GM18499 (cell line): Measurements from ENCODE around the gene PCBP3.
"Not testable (repeated sequence)": the region's sequence is repeated elsewhere in the genome, so short reads cannot be mapped to it uniquely, and the experiment has no call there.

Experiments
- ATAC-seq: cut with Tn5 transposase; IDR thresholded peaks from one replicate; pipeline ENCODE4 v1.9.1; 2021; ENCODE audit warnings: moderate number of reproducible peaks; ENCODE audit not compliant: insufficient read depth, unreplicated experiment

PCBP3 gene

DNA sequence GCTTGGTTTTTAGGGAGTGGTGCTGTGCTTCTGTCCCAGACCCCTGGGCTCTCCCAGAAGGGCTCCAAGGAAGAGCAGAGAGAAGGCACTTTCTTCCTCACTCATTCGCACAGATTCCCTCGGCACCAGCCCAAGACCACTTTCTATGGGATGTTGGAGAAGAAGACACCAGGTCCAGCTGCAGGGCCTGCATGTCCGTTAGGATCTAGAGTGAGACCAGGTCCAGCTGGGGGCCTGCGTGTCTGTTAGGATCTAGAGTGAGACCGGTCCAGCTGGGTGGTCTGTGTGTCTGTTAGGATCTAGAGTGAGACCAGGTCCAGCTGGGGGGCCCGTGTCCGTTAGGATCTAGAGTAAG, 30.9 kb upstream of the PCBP3 start:
- ATAC-seq = not testable (repeated sequence)

DNA sequence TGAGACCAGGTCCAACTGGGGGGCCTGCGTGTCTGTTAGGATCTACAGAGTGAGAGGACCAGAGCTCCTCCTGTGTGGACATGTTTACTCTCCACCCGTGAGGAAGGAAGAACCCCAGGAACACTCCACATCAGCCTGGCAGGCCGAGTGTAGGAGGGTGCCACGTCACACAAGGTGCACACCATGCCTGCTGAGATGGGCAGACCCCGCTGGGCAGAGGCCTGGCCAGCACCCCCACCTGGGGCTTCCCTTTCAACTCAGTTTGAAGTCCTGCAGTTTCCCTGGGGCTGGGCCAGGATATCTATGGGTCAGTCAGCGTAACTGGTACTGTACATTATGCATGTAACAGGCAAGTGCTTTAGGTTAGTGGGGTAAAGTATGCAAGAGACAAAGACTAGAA, 30.1 kb upstream of the PCBP3 start:
- no peak for ATAC-seq

DNA sequence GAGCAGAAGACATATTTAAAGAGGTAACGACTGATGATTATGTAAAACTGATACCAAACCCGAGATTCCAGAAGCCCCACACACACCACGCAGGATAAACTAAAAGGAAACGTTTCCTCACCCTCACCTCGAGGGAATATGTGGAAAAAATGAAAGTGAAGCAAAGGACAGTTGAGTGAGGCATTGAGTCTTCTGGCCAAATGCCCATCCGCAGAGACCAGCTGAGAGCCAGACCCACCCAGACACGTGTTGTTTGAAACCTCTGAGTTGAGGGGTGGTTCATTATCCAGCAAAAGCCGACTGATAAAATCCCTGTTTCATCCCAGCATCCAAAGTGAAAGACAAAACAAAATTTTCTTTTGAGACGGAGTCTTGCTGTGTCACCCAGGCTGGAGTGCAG, 29.6 kb upstream of the PCBP3 start:
- ATAC-seq = no peak

DNA sequence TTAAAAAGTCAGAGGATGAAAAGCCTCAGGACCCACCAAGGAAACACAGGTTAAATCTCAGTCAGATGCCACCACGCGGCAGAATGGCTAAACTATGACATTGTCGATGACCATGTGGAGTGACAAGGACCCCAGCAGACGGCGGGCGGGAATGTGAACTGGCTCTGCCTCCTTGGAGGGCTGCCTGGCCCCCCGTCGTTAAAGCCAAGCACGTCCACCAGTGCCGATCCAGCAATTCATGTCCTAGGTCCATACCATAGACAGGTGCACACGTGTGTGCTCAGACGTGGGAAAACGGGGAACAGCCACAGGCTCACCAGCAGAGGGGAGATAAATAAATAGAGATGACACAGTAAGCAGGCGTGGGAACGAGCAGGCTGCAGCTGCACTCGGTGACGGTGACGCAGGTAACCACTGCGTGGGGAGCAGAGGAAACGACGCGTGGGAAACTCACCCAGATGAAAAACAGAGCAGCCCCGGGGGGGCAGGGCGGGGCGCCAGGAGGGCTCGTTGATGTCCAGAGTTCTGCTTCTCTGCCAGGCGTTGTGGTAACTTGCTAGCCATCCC, 28.3 kb upstream of the PCBP3 start:
- ATAC-seq = peak; percentile 52

DNA sequence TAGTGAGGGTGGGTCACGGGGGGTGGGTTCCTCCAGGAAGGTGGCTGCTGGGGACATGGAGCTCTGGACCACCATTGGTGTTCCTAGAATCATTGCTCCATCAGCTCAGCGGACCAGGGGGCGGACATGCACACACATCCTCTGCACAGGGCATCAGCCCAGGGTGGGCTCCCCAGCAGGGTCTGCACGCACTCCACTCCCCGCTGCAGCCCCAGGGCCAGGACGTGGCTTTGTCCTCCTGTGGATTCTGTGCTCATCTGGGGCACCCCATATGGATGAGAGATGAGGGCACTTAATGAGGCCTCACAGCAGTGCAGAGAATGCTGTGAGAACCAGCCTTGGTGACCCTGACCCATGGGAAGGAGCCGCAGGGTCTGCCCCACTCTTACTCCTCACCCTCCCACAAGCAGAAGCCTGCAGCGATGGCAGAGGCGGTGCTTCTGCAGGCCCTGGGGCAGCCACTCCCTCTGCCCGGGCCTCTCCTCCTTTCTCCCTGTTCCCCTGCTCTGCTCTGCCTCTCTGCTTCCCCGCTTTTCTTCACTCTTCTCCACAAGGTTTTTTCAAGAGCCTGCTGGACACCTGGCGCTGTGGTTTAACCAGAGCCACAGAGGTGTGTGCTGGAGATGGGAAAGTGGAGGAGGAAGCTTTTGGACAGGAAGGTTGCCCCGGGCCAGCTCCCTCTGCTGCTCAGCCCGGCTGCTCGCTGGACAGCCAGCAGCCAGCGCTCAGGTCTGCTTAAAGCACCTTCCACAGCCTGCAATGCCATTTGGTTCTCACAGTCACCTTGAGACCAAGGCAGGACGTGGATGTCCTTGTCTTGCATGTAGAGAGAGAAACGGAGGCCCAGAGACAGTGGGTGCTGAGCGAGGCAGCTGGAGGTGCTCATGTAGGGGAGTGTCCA, 26.3 kb upstream of the PCBP3 start:
- no peak for ATAC-seq

DNA sequence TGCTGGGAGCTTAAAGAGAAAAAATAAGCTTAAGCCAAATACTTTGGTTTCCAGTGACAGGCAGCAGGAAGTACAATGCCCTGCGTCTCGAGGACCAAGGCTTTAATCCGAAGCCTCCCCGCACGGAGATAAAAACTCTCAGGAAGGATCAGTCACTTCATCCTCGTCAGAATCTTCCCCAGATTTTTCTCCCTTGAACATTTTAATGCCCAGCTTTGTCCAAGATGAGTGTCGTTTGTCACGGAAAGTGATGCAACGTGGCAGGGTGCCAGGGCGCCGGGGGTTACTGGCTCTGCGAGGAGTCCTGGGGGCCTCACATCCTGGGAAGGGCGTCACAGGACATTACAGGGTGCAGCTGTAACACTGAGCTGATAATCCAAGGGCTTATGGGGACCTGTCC, 25.2 kb upstream of the PCBP3 start:
- no peak for ATAC-seq

DNA sequence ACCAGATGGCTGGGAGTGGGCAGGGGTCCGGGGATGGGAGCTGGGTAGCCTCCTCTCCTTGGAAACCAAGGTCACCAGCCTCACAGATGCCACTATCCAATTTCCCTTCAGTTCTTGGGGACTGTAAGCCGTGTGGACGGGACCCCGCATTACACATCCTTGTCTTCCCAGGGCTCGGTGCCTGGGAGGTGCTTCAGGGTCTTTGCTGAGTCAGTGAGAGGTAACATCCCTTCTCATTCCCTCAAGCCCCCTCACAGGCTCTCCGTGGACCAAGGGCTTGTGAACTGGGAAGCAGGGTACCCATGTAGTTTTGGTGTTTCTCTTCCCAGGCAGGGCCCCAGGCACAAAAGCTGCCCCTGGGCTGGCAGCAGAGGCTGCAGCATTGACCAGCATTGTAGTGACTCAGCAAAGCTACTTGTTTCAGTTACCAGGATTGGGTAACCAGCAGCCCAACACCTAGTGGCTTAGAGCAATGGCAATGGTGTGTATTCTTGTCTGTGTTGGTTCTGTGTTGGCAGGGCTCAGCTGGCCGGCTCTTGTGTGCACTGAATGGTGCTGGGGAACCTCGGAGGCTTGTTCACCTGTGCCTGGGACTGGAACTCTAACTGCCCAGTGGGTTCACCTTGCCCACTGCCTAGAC, 24.6 kb upstream of the PCBP3 start:
- no peak for ATAC-seq

DNA sequence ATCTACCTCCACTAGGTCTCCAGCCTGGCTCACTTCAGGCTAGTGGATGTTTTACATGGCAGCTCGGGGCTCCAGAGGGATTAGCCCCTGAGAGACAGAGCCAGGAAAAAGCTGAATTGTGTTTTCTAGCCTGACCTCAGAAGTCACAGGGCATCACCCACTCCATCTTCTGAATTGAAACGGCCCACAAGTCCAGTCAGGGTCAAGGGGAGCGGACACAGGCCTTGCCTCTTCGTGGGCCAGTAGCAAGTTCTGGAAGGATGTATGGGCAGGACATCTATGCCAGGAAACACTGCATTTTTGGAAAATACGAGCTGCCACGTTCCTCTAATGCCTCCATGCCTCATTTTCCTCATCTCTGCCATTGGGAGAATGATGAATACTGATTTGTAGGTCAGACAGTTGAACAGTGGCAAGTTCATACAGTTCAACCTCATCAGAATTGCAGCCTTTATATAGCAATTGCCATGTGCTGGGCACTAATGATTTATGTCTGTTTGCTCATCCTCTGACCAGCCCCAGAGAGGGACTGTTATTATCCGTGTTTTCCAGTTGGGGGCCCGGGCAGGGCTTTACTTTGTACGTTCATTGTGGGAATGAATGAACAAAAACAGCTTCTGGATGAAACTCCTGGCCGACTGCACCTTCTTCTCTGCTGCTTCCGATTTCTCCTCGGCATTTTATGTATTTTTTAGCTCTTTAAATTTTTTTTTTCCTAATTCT, 23.2 kb upstream of the PCBP3 start:
- ATAC-seq = no peak

DNA sequence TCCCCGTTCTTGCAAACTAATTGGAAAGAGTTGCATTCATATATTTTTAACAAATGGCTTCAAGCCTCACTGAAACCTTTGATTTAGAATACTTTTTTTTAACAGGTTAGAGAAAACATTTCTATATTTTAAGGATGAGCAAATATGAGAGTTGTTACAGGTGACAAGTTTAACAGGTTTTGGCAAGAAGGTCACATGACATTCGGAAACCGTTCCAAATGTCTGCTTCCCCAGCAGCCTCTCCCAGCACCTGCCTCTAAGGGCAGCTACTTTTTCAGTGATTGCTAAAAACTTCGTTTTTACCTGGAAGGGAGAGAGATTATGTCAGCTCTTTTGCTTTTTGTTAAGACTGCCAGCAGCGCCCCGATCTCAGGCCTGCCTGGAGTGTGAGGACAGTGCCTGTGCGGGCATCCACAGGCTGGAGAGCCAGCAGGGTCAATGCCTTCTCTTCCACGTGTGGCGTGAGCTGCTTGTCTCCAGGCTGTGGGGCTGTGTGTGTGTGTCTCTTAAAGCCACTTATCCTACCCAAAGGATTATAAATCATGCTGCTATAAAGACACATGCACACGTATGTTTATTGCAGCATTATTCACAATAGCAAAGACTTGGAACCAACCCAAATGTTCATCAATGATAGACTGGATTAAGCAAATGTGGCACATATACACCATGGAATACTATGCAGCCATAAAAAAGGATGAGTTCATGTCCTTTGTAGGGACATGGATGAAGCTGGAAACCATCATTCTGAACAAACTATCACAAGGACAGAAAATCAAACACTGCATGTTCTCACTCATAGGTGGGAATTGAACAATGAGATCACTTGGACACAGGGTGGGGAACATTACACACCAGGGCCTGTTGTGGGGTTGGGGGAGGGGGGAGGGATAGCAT, 21.8 kb upstream of the PCBP3 start:
- ATAC-seq = not testable (repeated sequence)

DNA sequence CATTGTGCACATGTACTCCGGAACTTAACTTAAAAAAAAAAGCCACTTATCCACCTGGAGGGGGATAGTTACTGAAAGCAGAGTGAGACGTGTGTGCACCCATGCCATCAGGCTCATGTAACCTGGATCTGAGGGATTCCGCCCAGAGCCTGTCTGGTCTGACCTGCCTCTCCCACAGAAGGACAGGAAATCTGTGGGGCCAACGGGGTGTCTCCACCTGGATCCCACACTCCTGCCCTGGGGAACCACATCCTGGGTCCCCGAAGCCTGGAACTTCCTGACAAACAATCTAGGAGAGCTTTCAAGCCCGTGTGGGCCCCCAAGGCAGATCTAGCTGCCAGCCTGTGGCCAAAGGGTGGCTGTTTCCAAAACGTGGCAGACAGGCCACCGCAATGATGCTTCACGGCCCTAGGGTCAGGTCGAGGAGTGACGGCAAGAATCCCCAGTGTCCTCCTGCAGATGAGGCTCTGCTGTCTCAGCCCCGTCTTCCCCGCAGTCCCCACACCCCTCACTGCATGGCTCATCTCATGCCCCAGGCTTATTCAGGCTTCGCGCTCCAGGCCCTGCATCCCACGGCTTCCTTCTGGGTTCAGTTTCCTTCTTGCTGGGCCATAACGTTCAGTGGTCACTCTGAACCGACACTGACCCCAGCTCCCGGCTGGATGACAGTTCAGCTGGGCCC, 21.0 kb upstream of the PCBP3 start:
- no peak for ATAC-seq

DNA sequence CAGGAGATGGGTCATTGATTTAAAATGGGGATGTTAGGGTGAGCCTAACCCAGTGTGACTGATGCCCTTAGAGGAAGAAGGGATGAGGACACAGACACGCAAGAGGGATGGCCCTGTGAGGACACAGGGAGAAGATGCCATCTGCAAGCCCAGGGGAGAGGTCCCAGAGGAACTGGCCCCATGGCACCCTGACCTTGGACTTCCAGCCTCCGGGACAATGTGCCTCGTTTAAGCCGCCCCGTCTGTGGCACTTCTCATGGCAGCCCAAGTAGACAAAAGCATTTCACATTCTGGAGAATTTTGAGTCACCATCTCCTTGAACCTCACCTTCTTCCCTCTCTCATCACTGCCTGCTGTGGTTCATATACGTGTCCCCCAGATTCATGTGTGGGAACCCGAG, 20.1 kb upstream of the PCBP3 start:
- ATAC-seq = no peak

DNA sequence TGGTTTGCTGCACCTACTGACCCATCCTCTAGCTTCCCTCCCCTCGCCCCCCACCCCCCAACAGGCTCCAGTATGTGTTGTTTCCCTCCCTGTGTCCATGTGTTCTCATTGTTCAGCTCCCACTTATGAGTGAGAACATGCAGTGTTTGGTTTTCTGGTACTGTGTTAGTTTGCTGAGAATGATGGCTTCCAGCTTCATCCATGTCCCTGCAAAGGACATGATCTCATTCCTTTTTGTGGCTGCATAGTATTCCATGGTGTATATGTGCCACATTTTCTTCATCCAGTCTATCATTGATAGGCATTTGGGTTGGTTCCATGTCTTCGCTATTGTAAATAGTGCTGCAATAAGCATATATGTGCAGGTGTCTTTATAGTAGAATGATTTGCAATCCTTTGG, 17.4 kb upstream of the PCBP3 start:
- ATAC-seq = not testable (repeated sequence)

DNA sequence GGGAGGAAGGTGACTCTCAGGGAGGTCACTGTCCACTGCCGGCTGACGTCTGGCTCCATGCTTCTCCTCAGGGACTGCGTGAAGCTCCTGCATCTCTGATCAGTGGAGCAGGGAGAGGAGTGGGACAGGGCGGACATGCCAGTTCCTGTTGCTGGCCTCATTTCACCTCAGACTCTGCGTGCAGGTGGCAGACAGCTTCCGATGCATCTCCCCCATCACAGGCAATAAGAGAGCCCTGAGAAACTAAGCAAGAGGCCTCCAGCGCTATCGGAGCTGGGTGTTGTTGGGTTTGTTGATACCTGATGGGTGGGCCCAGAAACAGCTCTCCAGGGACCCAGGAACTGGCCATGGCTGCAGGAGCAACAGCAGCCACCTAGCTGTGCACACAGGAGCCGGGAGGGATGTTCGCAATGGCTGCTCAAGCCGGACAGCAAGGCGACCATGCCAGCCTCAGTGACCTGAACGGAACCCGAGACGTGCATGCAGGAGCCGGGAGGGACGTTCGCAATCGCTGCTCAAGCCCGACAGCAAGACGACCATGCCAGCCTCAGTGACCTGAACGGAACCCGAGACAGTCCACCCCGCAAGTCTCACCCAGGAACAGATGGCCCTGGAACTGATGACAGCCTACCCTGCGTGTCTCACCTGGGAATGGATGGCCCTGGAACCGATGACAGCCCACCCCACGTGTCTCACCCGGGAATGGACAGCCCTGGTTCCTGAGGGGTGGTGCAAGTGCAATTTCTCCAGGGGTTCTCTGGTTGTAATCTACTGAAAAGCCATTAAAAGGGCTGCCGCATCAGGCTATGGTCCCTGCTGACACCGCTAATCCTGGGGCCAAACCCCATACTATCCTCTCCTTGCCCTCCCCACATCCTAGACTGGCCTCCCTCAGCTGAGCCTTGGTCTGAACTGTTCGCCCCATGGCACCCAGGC, 14.2 kb upstream of the PCBP3 start:
- no peak for ATAC-seq

DNA sequence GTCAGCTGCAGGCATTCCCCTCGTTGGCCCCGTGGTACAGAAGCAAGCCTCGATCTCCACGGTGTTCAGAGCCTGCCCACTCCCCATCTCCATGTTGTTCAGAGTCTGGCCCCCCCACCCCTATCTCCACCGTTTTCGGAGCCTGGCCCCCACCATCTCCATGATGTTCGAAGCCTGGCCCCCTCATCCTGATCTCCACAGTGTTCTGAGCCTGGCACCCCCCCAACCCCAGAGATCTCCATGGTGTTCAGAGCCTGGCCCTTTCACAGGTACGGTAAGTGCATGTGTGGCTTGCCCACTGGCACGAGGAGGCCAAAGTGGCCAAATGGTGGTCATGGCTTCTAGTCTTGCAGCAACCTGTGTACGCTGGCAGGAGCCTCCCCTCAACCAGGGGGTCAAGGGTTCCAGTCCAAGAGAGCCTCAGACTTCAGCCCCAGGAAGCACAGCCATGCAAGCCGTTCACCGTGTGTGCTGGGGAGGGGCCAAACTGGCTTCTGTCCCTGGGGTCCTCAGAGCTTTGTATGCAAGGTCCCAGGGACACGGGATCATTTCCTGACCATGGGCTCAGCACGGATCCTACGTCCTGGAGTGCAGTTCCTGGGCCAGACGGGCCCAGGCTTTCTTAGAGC, 13.3 kb upstream of the PCBP3 start:
- no peak for ATAC-seq

DNA sequence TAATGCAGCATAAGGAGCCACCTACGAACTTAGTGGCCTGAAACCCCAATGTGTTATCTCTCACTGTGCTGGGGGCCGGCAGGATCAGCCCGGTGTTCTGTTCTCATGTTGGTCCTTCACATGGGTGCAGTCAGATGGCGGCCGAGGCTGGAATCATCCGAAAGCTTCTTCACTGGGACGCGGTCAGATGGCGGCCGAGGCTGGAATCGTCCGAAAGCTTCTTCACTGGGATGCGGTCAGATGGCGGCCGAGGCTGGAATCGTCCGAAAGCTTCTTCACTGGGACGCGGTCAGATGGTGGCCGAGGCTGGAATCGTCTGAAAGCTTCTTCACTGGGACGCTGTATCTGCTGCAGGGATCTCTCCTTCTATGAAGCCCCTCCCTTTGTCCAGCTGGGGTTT, 12.6 kb upstream of the PCBP3 start:
- ATAC-seq = no peak

DNA sequence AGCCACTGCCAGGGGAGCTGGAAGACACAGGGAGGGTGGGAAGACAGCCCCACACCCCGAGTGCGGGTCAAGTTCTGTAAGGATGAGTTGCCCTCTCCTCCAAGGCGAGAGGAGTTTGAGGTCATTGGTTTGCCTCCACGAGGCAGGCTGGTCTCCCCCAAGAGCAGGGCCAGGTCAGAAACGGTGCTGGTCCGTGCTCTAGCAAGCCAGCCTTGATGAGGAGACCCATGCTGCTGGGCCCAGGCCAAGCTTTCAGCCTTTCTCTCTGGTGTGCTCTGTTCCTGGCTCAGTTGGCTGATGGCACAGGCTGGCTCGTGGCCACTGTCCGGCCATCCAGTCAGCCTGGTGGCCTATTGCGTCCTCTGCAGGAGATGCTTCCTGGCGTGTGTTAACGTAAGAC, 12.0 kb upstream of the PCBP3 start:
- no peak for ATAC-seq

DNA sequence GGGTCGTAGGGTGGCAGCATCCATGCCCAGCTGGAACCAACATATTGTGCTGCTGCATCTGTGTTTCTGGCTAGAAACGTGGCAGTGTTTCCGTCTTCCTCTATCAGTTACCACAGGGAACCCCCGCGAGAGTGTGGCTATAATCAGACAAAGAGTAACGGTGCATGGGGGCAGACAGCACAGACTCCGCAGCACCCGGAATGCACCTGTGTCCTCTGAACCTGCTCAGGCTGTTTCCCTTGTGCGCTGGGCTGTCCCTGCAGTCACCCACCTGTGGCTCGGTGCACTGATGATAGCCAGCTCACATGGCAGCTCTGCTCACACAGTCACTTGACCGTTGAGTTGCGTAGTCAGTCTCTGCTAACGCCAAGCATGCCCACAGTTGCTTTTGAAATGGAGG, 11.4 kb upstream of the PCBP3 start:
- ATAC-seq = no peak

DNA sequence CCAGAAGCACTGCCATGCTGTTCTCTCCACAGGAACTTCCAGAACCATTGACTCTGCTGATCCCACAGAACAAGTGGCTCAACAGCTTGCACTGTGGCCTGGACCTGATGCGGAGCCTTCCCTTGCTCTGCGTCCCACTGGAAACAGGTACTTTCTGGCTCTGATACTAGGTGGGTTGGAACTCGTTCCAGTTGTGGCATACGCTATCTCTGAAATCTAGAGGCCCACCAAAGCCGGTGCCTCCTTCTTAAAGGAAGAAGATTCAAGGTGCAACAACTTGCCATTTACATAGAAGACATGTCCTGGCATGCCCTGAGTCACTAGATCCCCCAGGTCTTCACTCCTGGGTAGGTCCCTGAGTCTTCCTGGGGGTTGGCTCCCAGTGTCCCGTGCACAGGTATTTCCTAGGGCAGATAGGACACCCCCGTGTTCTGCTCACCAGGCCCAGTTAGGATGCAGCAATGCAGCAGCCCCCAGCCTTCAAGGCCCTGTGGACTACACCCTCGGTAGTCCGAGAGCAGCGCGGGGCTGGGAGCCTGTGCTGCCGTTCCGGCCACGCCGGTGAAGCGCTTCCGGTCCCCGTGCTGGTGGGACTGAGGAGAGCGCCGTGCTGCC, 10.8 kb upstream of the PCBP3 start:
- no peak for ATAC-seq
